GM12892 (cell line): ENCODE results near the gene OBSCN.
A peak's percentile ranks its signal among the peaks of the same experiment; 100 is the strongest.

Experiments used
- DNase-seq: peaks from one replicate; pipeline ENCODE4 v3.0.0; 2011; ENCODE audit not compliant: insufficient read length
- FAIRE-seq: peaks from 2 replicates; lab custom pipeline; 2011; peaks lifted over from hg19 to GRCh38; lab: Jason Lieb, UNC
- POLR2A ChIP-seq: IDR thresholded peaks from 2 replicates; pipeline ENCODE4 v1.6.1; 2011; ENCODE audit warnings: low read depth, low read length, control low read depth
- POLR2AphosphoS5 ChIP-seq: IDR thresholded peaks from 2 replicates; pipeline ENCODE4 v1.6.1; 2011; ENCODE audit warnings: low read depth, low read length, control low read depth
- TAF1 ChIP-seq: IDR thresholded peaks from 2 replicates; pipeline ENCODE4 v1.6.1; 2011; ENCODE audit warnings: low read depth, mild to moderate bottlenecking, control low read depth, low read length, borderline replicate concordance

OBSCN gene

GRCh38 chr1:228272831-228273571 lies 65.2 kb downstream of the OBSCN start:
- TF ChIP-seq POLR2AphosphoS5 (no peak), TAF1 (no peak), POLR2A (no peak)
- peak; percentile 7 for DNase-seq
- no peak for FAIRE-seq

- TF ChIP-seq TAF1, result no peak
- no peak for TF ChIP-seq POLR2A
- TF ChIP-seq POLR2AphosphoS5, result no peak
- DNase-seq (no peak), FAIRE-seq (no peak)
These were observed 66.0 kb downstream of the OBSCN start for GRCh38 chr1:228273720-228274451.

GRCh38 chr1:228274452-228275178 lies 66.8 kb downstream of the OBSCN start:
- no peak for FAIRE-seq
- TF ChIP-seq POLR2AphosphoS5, result no peak
- no peak for TF ChIP-seq POLR2A
- TF ChIP-seq TAF1, result no peak
- DNase-seq, result no peak

GRCh38 chr1:228275179-228275429 lies 67.3 kb downstream of the OBSCN start:
- no peak for TF ChIP-seq POLR2AphosphoS5
- no peak for TF ChIP-seq POLR2A
- TF ChIP-seq TAF1, result no peak
- DNase-seq, result no peak
- FAIRE-seq, result no peak

GRCh38 chr1:228275430-228276173 lies 67.8 kb downstream of the OBSCN start:
- DNase-seq (peak; percentile 68), FAIRE-seq (no peak)
- TF ChIP-seq POLR2AphosphoS5, result no peak
- TF ChIP-seq TAF1, result no peak
- no peak for TF ChIP-seq POLR2A

- no peak for TF ChIP-seq POLR2A
- FAIRE-seq, result no peak
- no peak for DNase-seq
These were observed 68.5 kb downstream of the OBSCN start for GRCh38 chr1:228276174-228276831.

GRCh38 chr1:228276901-228277490 lies 69.2 kb downstream of the OBSCN start:
- TF ChIP-seq POLR2A (no peak), TAF1 (no peak), POLR2AphosphoS5 (no peak)
- FAIRE-seq (no peak), DNase-seq (no peak)

GRCh38 chr1:228277491-228278431 lies 69.9 kb downstream of the OBSCN start:
- DNase-seq (no peak), FAIRE-seq (no peak)
- no peak for TF ChIP-seq POLR2A
- TF ChIP-seq TAF1, result no peak
- TF ChIP-seq POLR2AphosphoS5, result no peak

GRCh38 chr1:228278432-228278941 lies 70.6 kb downstream of the OBSCN start:
- FAIRE-seq (no peak), DNase-seq (no peak)
- TF ChIP-seq TAF1 (no peak), POLR2AphosphoS5 (no peak), POLR2A (no peak)

- no peak for DNase-seq
- no peak for FAIRE-seq
- TF ChIP-seq POLR2AphosphoS5 (no peak), POLR2A (no peak), TAF1 (no peak)
These were observed 71.3 kb downstream of the OBSCN start for GRCh38 chr1:228279011-228279721.
